GM21515 (cell line): Measurements from ENCODE around the gene CPED1.
"Not testable (repeated sequence)": the region's sequence is repeated elsewhere in the genome, so short reads cannot be mapped to it uniquely, and the experiment has no call there.

Experiments used
- ATAC-seq: cut with Tn5 transposase; IDR thresholded peaks from one replicate; pipeline ENCODE4 v1.9.1; 2021; ENCODE audit not compliant: unreplicated experiment

The CPED1 gene

GRCh38 chr7:120981117-120981516, 7.4 kb upstream of the CPED1 start:
- no peak for ATAC-seq

GRCh38 chr7:120981888-120982615, 6.5 kb upstream of the CPED1 start:
- no peak for ATAC-seq

GRCh38 chr7:120983592-120983991, 4.9 kb upstream of the CPED1 start:
- ATAC-seq = not testable (repeated sequence)

GRCh38 chr7:120984406-120984805, 4.1 kb upstream of the CPED1 start:
- no peak for ATAC-seq

- ATAC-seq = no peak
These were observed 3.3 kb upstream of the CPED1 start for GRCh38 chr7:120985130-120985758.

- no peak for ATAC-seq
These were observed 2.7 kb upstream of the CPED1 start for GRCh38 chr7:120985839-120986238.

- ATAC-seq = no peak
These were observed 1.9 kb upstream of the CPED1 start for GRCh38 chr7:120986650-120987049.

- no peak for ATAC-seq
These were observed 1.2 kb upstream of the CPED1 start for GRCh38 chr7:120987280-120987679.

- peak; percentile 97 for ATAC-seq
These were observed 574 bp upstream of the CPED1 start for GRCh38 chr7:120987683-120988590.

- ATAC-seq = no peak
These were observed 1.0 kb downstream of the CPED1 start for GRCh38 chr7:120989257-120990220.

GRCh38 chr7:120990468-120991118, 2.1 kb downstream of the CPED1 start:
- no peak for ATAC-seq

- no peak for ATAC-seq
These were observed 2.6 kb downstream of the CPED1 start for GRCh38 chr7:120991161-120991560.

- no peak for ATAC-seq
These were observed 3.1 kb downstream of the CPED1 start for GRCh38 chr7:120991581-120991980.

GRCh38 chr7:120992272-120992964, 3.9 kb downstream of the CPED1 start:
- ATAC-seq = no peak

GRCh38 chr7:120992965-120993494, 4.5 kb downstream of the CPED1 start:
- ATAC-seq = no peak

GRCh38 chr7:120993553-120994191, 5.2 kb downstream of the CPED1 start:
- ATAC-seq = no peak

- no peak for ATAC-seq
These were observed 6.2 kb downstream of the CPED1 start for GRCh38 chr7:120994512-120995410.

- no peak for ATAC-seq
These were observed 7.1 kb downstream of the CPED1 start for GRCh38 chr7:120995654-120996053.
